H9 (cell line): ENCODE measurements around the gene ZNF584. TPM values are rescaled to one million over a fixed set of nuclear protein-coding genes. Genes with fewer than 3 reads are reported as not detected.
A peak's percentile ranks its signal among the peaks of the same experiment; 100 is the strongest.

Source experiments
- DNase-seq: peaks from one replicate; pipeline ENCODE4 v3.0.0-alpha.2; 2017
- H2AFZ ChIP-seq: one replicate; pipeline ENCODE4 v1.6.1; 2013; ENCODE audit warnings: mild to moderate bottlenecking, low read length, control low read depth, moderate library complexity
- H2AK5ac ChIP-seq: 2 replicates; pipeline ENCODE4 v1.6.1; 2013; ENCODE audit warnings: low read length, control low read depth, mixed read lengths; ENCODE audit not compliant: insufficient read length
- H2BK120ac ChIP-seq: one replicate; pipeline ENCODE4 v1.6.1; 2013; ENCODE audit warnings: low read depth, mild to moderate bottlenecking, low read length, control low read depth, inconsistent platforms; ENCODE audit not compliant: poor library complexity, severe bottlenecking
- H2BK12ac ChIP-seq: 2 replicates; pipeline ENCODE4 v1.6.1; 2013; ENCODE audit warnings: low read length, control low read depth, mixed read lengths, low read depth; ENCODE audit not compliant: insufficient read length
- H2BK15ac ChIP-seq: 2 replicates; pipeline ENCODE4 v1.6.1; 2013; ENCODE audit warnings: low read depth, low read length, control low read depth
- H2BK20ac ChIP-seq: one replicate; pipeline ENCODE4 v1.6.1; 2013; ENCODE audit warnings: low read depth, mild to moderate bottlenecking, low read length, control low read depth, inconsistent platforms; ENCODE audit not compliant: poor library complexity, severe bottlenecking
- H2BK5ac ChIP-seq: 2 replicates; pipeline ENCODE4 v1.6.1; 2013; ENCODE audit warnings: low read length, control low read depth, mixed read lengths; ENCODE audit not compliant: insufficient read length
- H3K14ac ChIP-seq: 2 replicates; pipeline ENCODE4 v1.6.1; 2013; ENCODE audit warnings: low read length, control low read depth; ENCODE audit not compliant: insufficient read depth
- H3K18ac ChIP-seq: 2 replicates; pipeline ENCODE4 v1.6.1; 2013; ENCODE audit warnings: low read depth, mild to moderate bottlenecking, mixed read lengths, low read length, control low read depth; ENCODE audit not compliant: insufficient read length
- H3K23ac ChIP-seq: 2 replicates; pipeline ENCODE4 v1.6.1; 2013; ENCODE audit warnings: low read length, control low read depth, mixed read lengths, low read depth; ENCODE audit not compliant: insufficient read length
- H3K23me2 ChIP-seq: 2 replicates; pipeline ENCODE4 v1.6.1; 2013; ENCODE audit warnings: low read depth, mild to moderate bottlenecking, mixed read lengths, low read length, control low read depth; ENCODE audit not compliant: insufficient read length, poor library complexity, severe bottlenecking
- H3K27ac ChIP-seq: 2 replicates; pipeline ENCODE4 v1.5.1; 2013; ENCODE audit warnings: low read length, control low read depth, mixed read lengths, low read depth; ENCODE audit not compliant: insufficient read length
- H3K27me3 ChIP-seq: 2 replicates; pipeline ENCODE4 v1.6.1; 2013; ENCODE audit warnings: low read length, control low read depth, inconsistent platforms; ENCODE audit not compliant: insufficient read depth
- H3K4ac ChIP-seq: 2 replicates; pipeline ENCODE4 v1.6.1; 2013; ENCODE audit warnings: low read depth, mild to moderate bottlenecking, control low read depth, inconsistent platforms, low read length, moderate library complexity
- H3K4me1 ChIP-seq: 2 replicates; pipeline ENCODE4 v1.6.1; 2013; ENCODE audit warnings: low read length, control low read depth, inconsistent platforms; ENCODE audit not compliant: insufficient read depth
- H3K4me2 ChIP-seq: 2 replicates; pipeline ENCODE4 v1.6.1; 2013; ENCODE audit warnings: low read length, control low read depth, mixed read lengths; ENCODE audit not compliant: insufficient read length, insufficient read depth
- H3K56ac ChIP-seq: 2 replicates; pipeline ENCODE4 v1.6.1; 2013; ENCODE audit warnings: low read depth, mild to moderate bottlenecking, mixed read lengths, low read length, control low read depth; ENCODE audit not compliant: insufficient read length
- H3K79me1 ChIP-seq: 2 replicates; pipeline ENCODE4 v1.6.1; 2013; ENCODE audit warnings: low read depth, mild to moderate bottlenecking, moderate library complexity, low read length, control low read depth, inconsistent platforms; ENCODE audit not compliant: insufficient read depth, poor library complexity, severe bottlenecking
- H3K79me2 ChIP-seq: 2 replicates; pipeline ENCODE4 v1.6.1; 2013; ENCODE audit warnings: low read length, control low read depth, inconsistent platforms; ENCODE audit not compliant: insufficient read depth
- H3K9ac ChIP-seq: 2 replicates; pipeline ENCODE4 v1.6.1; 2013; ENCODE audit warnings: low read length, control low read depth, mixed read lengths; ENCODE audit not compliant: insufficient read length; ENCODE audit errors: extremely low read depth
- H3K9me3 ChIP-seq: one replicate; pipeline ENCODE4 v1.6.1; 2013; ENCODE audit warnings: low read depth, low read length, inconsistent platforms; ENCODE audit not compliant: control insufficient read depth
- H3T11ph ChIP-seq: one replicate; pipeline ENCODE4 v1.6.1; 2013; ENCODE audit warnings: mild to moderate bottlenecking, low read length, control low read depth, inconsistent platforms
- H4K20me1 ChIP-seq: one replicate; pipeline ENCODE4 v1.6.1; 2013; ENCODE audit not compliant: control insufficient read depth, insufficient read length, insufficient read depth
- H4K5ac ChIP-seq: 2 replicates; pipeline ENCODE4 v1.6.1; 2013; ENCODE audit warnings: low read depth, mild to moderate bottlenecking, mixed read lengths, low read length, control low read depth; ENCODE audit not compliant: insufficient read length
- H4K8ac ChIP-seq: replicated peaks from 2 replicates; pipeline ENCODE4 v1.6.1; 2013; ENCODE audit warnings: low read length, control low read depth, mixed read lengths, low read depth; ENCODE audit not compliant: insufficient read length
- H4K91ac ChIP-seq: 2 replicates; pipeline ENCODE4 v1.6.1; 2013; ENCODE audit warnings: low read depth, mild to moderate bottlenecking, moderate library complexity, mixed read lengths, low read length, control low read depth; ENCODE audit not compliant: insufficient read length
- H3K27ac Mint-ChIP-seq, 3 experiments: 2 replicates in 2 of 3; 3 replicates in 1 of 3; pipeline ENCODE4 v1.8.0; 2020 to 2021; ENCODE audit warnings: mixed read lengths in 3 of 3, mild to moderate bottlenecking in 1 of 3, moderate library complexity in 1 of 3
- H3K27me3 Mint-ChIP-seq: 2 replicates; pipeline ENCODE4 v1.8.0; 2021; ENCODE audit warnings: low read depth, mild to moderate bottlenecking, moderate library complexity, mixed read lengths
- H3K36me3 Mint-ChIP-seq, 3 experiments: 2 replicates in 2 of 3; 3 replicates in 1 of 3; pipeline ENCODE4 v1.8.0; 2020 to 2021; ENCODE audit warnings: low read depth in 3 of 3, mixed read lengths in 3 of 3; ENCODE audit not compliant: insufficient read depth in 1 of 3
- H3K4me1 Mint-ChIP-seq, 2 experiments: 2 replicates each; pipeline ENCODE4 v1.8.0; 2020; ENCODE audit warnings: mixed read lengths in 2 of 2
- H3K4me3 Mint-ChIP-seq, 2 experiments: 2 replicates in 1 of 2; 3 replicates in 1 of 2; pipeline ENCODE4 v1.8.0; 2020 to 2021; ENCODE audit warnings: mild to moderate bottlenecking in 2 of 2, mixed read lengths in 2 of 2, moderate library complexity in 1 of 2
- H3K9me3 Mint-ChIP-seq, 2 experiments: 2 replicates in 1 of 2; 3 replicates in 1 of 2; pipeline ENCODE4 v1.8.0; 2020; ENCODE audit warnings: mild to moderate bottlenecking in 2 of 2, mixed read lengths in 2 of 2, moderate library complexity in 1 of 2
- WGBS: extraction: QIAGEN DNeasy Blood & Tissue Kit; methylation state at CpG from one replicate; pipeline ENCODE4 v1.1.7; 2013; ENCODE audit warnings: missing lambda C conversion rate, low lambda C conversion rate, mixed read lengths; ENCODE audit not compliant: insufficient read length; ENCODE audit errors: extremely low coverage; 5-methylcytosine and 5-hydroxymethylcytosine counted together
- microRNA-seq: library from miRNA; unstranded; fragments of <30 nt; microRNA quantifications from one replicate; pipeline ENCODE4, GENCODE V29; 2020; ENCODE audit warnings: borderline microRNAs expressed
- total RNA-seq: library from RNA; stranded (reverse); gene quantifications from 2 replicates; pipeline ENCODE4 v1.2.1, GENCODE V29; 2021
- TF ChIP-seq, protein P1 (sequence below): fragments of 200-600 bp; sonication (generic); conservative IDR thresholded peaks from 3 replicates; pipeline ENCODE4 v1.8.0; 2021; ENCODE audit warnings: antibody characterized with exemption, mild to moderate bottlenecking

Gene ZNF584
- total RNA-seq, 1 experiment from 2014 or later = 7.4 TPM

- Histone ChIP-seq H3K14ac (no peak within 1 kb of the TSS), H2BK120ac (no peak within 1 kb of the TSS), H3K79me1 (no peaks in the 10 kb centered on the region), H3K79me2 (no peaks in the 10 kb centered on the region), H2BK12ac (no peak within 1 kb of the TSS), H4K20me1 (no peaks in the 10 kb centered on the region), H3K27ac (no peak within 1 kb of the TSS), H3K27me3 (no peaks in the 10 kb centered on the region), H3T11ph (no peak within 1 kb of the TSS), H2BK20ac (no peak within 1 kb of the TSS), H4K5ac (no peak within 1 kb of the TSS), H3K4ac (no peak within 1 kb of the TSS), H3K4me1 (no peaks in the 10 kb centered on the region), H2AFZ (peak within 1 kb of the TSS; percentile 70), H3K23ac (no peak within 1 kb of the TSS), H3K23me2 (no peaks in the 10 kb centered on the region), H4K91ac (no peak within 1 kb of the TSS), H2AK5ac (no peak within 1 kb of the TSS), H4K8ac (no peak within 1 kb of the TSS), H2BK5ac (no peak within 1 kb of the TSS), H2BK15ac (no peak within 1 kb of the TSS), H3K18ac (no peak within 1 kb of the TSS), H3K9ac (no peak within 1 kb of the TSS), H3K9me3 (no peaks in the 10 kb centered on the region), H3K4me2 (peak within 1 kb of the TSS; percentile 73), H3K56ac (no peak within 1 kb of the TSS)
- TF ChIP-seq, protein P1, sequence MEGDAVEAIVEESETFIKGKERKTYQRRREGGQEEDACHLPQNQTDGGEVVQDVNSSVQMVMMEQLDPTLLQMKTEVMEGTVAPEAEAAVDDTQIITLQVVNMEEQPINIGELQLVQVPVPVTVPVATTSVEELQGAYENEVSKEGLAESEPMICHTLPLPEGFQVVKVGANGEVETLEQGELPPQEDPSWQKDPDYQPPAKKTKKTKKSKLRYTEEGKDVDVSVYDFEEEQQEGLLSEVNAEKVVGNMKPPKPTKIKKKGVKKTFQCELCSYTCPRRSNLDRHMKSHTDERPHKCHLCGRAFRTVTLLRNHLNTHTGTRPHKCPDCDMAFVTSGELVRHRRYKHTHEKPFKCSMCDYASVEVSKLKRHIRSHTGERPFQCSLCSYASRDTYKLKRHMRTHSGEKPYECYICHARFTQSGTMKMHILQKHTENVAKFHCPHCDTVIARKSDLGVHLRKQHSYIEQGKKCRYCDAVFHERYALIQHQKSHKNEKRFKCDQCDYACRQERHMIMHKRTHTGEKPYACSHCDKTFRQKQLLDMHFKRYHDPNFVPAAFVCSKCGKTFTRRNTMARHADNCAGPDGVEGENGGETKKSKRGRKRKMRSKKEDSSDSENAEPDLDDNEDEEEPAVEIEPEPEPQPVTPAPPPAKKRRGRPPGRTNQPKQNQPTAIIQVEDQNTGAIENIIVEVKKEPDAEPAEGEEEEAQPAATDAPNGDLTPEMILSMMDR = no peak
- no peak within 1 kb of the TSS; a peak in 1 of 7 replicates for H3K27ac Mint-ChIP-seq
- no peaks in the 10 kb centered on the region; a peak in 1 of 5 replicates for H3K9me3 Mint-ChIP-seq
- H3K27me3 Mint-ChIP-seq = peaks cover 9% of the 10 kb centered on the region
- peak; percentile 98 for DNase-seq
- no CpG with 5 or more reads among the region's 92 CpGs for WGBS
- peaks cover 10 to 14% of the 10 kb centered on the region in 2 experiments for H3K4me1 Mint-ChIP-seq
- H3K4me3 Mint-ChIP-seq = peak within 1 kb of the TSS; percentile 79 to 84
- peaks cover under 1 to 7% (median 2%) of the 10 kb centered on the region in 3 experiments; a peak in 4 of 7 replicates for H3K36me3 Mint-ChIP-seq
These were observed 58.5 kb downstream of the ZNF584 start, which contains the start of gene ZNF324 for GRCh38 chr19:58466760-58467589. Gene ZNF324, plus strand, starts transcription at chr19:58467080. Its CDS starts 2,106 bp downstream, at chr19:58469186.

Small RNAs within 50 kb of the gene (microRNA-seq; reads per million reads assigned to microRNA genes)
- not detected for gene MIR4754

Other genes starting within 250 kb of the ZNF584 start
- gene ZNF274, start 225.6 kb upstream of the ZNF584 start, total RNA-seq = 27.0 and 28.7 TPM in 2 replicates
- 97.2 and 97.6 TPM in 2 replicates for gene ZNF544, start 179.7 kb upstream of the ZNF584 start, total RNA-seq
- gene ZNF8, start 129.7 kb upstream of the ZNF584 start, total RNA-seq = 16.9 and 17.3 TPM in 2 replicates
- gene ERVK3-1, start 103.3 kb upstream of the ZNF584 start, total RNA-seq = 43.6 and 43.7 TPM in 2 replicates
- 4.7 and 4.8 TPM in 2 replicates for gene ZSCAN22, start 81.7 kb upstream of the ZNF584 start, total RNA-seq
- gene A1BG, start 55.2 kb upstream of the ZNF584 start, total RNA-seq = 17.4 and 22.2 TPM in 2 replicates
- gene ZNF497, start 45.9 kb upstream of the ZNF584 start, total RNA-seq = 2.4 TPM in 2 replicates
- gene ZNF837, start 27.6 kb upstream of the ZNF584 start, total RNA-seq = 3.4 and 3.8 TPM in 2 replicates
- 1,400 and 1,442 TPM in 2 replicates for gene RPS5, start 21.4 kb upstream of the ZNF584 start, total RNA-seq
- gene RNF225, start 13.0 kb upstream of the ZNF584 start, total RNA-seq = 2.0 and 2.1 TPM in 2 replicates
- gene ZNF132, start 31.5 kb downstream of the ZNF584 start, total RNA-seq = 0.24 and 0.42 TPM in 2 replicates
- 6.3 and 8.7 TPM in 2 replicates for gene ZNF324B, start 43.0 kb downstream of the ZNF584 start, total RNA-seq
- gene ZNF324, start 58.4 kb downstream of the ZNF584 start, total RNA-seq = 12.7 and 14.8 TPM in 2 replicates
- gene ZNF446, start 67.7 kb downstream of the ZNF584 start, total RNA-seq = 7.6 and 8.4 TPM in 2 replicates
- 16.7 and 17.1 TPM in 2 replicates for gene SLC27A5, start 103.3 kb downstream of the ZNF584 start, total RNA-seq
- 18.7 and 18.8 TPM in 2 replicates for gene ZBTB45, start 111.2 kb downstream of the ZNF584 start, total RNA-seq
- 1,058 and 1,084 TPM in 2 replicates for gene TRIM28, start 135.4 kb downstream of the ZNF584 start, total RNA-seq
- 105 and 109 TPM in 2 replicates for gene CHMP2A, start 146.5 kb downstream of the ZNF584 start, total RNA-seq
- gene UBE2M, start 150.0 kb downstream of the ZNF584 start, total RNA-seq = 127 and 136 TPM in 2 replicates
- 23.6 and 24.2 TPM in 2 replicates for gene MZF1, start 164.7 kb downstream of the ZNF584 start, total RNA-seq